ENCODE data around the gene ECE1.
A peak's percentile ranks its signal among the peaks of the same experiment; 100 is the strongest.
"Not testable (repeated sequence)": the region's sequence is repeated elsewhere in the genome, so short reads cannot be mapped to it uniquely, and the experiment has no call there.

Gene ECE1

DNA sequence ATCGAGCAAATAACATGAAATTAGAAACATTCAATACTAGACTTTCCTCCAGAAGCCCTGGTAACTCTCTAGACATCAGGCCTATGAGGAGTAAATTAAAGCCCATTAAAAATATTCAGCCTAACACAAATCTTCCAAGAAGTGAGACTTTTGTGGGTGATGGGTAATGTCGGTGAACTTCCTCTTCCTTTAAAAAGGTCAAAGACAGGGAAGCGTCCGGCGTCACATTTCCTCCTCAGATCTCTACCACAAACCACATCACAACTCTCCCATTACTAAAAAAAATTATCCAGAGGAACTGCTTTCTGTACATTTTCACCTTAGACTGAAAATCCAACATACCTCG is 115.0 kb downstream of the ECE1 start:
- DNase-seq = peak; percentile 7

DNA sequence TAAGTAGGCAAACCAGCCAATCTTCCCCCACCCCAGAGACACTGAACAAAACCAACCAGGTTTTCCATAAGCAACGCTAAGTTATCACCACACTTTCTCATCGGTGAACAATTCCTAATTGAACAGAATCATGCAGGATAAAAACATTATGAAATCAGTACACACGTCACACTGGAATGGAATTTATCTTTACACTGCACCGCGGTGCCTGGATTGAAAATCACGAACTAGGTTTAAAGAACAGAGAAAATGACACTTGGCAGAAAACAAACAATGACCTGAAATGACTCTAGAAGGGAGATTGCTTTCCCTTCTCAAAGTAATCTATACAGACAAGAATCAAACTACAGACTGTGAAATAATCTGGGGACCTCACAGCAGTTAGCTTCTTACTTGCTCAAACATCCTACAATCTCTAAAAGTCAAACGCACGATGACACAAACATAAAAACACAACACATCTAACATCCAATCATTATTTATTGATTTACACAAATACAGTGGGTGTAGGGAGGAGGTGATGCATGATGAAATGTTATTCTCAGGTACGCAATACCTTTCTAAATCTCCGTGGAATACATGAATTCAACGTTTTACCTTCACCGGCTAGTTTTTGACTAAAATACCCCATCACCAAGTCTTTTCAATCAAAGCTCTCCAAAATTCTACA is 115.5 kb downstream of the ECE1 start:
- no peak for DNase-seq

DNA sequence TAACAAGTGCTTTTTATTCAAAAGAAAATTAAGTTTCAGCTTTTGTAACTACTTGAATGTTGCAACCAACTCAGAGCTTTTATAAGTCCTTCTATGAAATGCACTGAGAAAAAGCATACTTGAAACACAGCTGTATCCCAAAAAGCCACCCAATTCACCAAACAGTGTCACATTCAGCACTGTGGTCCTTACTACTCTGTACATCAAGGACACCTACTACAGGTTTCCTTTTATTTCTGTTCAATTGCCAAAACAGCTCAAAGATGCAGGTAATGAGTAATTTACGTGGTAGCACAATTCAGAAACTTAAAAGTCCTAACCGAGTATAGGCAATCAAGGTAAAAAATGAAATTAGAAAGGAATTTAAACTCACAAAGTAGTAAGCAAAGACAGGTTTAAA is 116.0 kb downstream of the ECE1 start:
- no peak for DNase-seq

DNA sequence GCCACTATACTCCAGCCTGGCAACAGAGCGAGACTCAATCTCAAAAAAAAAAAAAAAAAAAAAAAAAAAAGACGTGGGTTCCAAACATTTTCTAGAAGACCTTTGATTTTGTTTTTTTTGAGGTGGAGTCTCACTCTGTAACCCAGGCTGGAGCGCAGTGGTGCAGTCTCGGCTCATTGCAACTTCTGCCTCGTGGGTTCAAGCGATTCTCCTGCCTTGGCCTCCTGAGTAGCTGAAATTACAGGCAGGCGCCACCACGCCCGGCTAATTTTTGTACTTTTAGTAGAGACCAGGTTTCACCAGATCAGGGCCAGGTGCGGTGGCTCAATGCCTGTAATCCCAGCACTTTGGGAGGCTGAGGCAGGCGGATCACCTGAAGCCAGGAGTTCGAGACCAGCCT is 117.2 kb downstream of the ECE1 start:
- DNase-seq = not testable (repeated sequence)

DNA sequence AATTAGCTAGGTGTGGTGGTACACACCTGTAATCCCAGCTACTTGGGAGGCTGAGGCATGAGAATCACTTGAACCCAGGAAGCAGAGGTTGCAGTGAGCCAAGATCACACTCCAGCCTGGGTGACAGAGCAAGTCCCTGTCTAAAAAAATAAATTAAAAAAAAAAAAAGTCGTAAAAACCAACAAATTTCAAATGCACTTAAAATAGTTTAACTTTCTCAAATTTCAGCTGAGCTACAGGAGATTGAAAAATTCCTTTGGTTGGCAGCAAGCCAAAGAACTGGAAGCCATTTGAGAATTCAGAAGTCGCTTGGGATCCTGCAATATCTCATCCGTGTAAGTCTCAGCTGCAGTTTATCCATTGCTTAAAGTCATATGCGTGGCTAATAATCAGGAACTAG is 119.4 kb downstream of the ECE1 start:
- DNase-seq = not testable (repeated sequence)

DNA sequence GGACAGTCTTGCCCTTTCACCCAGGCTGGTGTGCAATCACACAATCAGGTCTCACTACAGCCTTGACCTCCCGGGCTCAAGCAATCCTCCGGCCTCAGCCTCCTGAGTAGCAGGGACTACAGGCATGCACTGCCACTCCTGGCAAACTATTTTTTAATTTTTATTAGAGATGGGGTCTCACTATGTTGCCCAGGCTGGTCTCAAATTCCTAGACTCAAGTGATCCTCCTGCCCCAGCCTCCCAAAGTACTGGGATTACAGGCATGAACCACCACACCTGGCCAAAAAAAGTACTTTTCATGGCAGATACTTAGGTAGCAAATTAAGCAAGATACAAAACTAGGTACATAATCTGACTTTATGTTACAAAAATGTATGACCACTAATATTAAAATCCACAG is 121.8 kb downstream of the ECE1 start:
- no peak for DNase-seq

All from SIG-M5 (cell line).